Right lung (tissue), 10 donors: ENCODE data around the gene DCUN1D2. TPM values are rescaled to one million over a fixed set of nuclear protein-coding genes. Genes with fewer than 3 reads are reported as not detected.

Experiments used
- DNase-seq, 2 donors: peaks; one replicate each; pipeline ENCODE4 v3.0.0-alpha.2; 2013
- long read RNA-seq, 8 donors: transcript quantifications; one replicate each; lab custom pipeline, GENCODE V29; 2026
- polyA plus RNA-seq, 5 donors: library from polyadenylated mRNA; unstranded; fragments of 120-200 nt; gene quantifications; one replicate each; pipeline versions ENCODE4 v1.2.1 to v1.2.3, GENCODE V29; 2013; ENCODE audit warnings: inconsistent platforms in 1 of 5, low replicate concordance in 1 of 5; ENCODE audit not compliant: insufficient read length in 5 of 5, insufficient read depth in 1 of 5

DCUN1D2 gene
- polyA plus RNA-seq: 10 to 100 TPM; 17.2 to 22.1 (median 19.0) TPM
- long read RNA-seq, donor 1, partial matches to known transcripts: 0 of 6 reads
- long read RNA-seq, donor 1, other reads (novel, unspliced or antisense): 0 of 6 reads
- long read RNA-seq, donor 2, partial matches to known transcripts: 0 of 1 reads
- long read RNA-seq, donor 2, other reads (novel, unspliced or antisense): 0 of 1 reads
- long read RNA-seq, donor 3, partial matches to known transcripts: 0 of 1 reads
- long read RNA-seq, donor 3, other reads (novel, unspliced or antisense): 0 of 1 reads
- long read RNA-seq, donor 4: 0 reads
- long read RNA-seq, donor 5, partial matches to known transcripts: 0 of 1 reads
- long read RNA-seq, donor 5, other reads (novel, unspliced or antisense): 0 of 1 reads
- long read RNA-seq, donor 6, partial matches to known transcripts: 0 of 3 reads
- long read RNA-seq, donor 6, other reads (novel, unspliced or antisense): 0 of 3 reads
- long read RNA-seq, donor 7, partial matches to known transcripts: 17 of 37 reads
- long read RNA-seq, donor 7, other reads (novel, unspliced or antisense): 20 of 37 reads
- long read RNA-seq, donor 8: 0 reads

GRCh38 chr13:113490496-113491417 lies at the start of gene DCUN1D2:
DCUN1D2 (minus strand) TSS chr13:113490711; CDS start chr13:113490669, 42 bp downstream.
- DNase-seq: peak; percentile 96

- no peak for DNase-seq
Observed at GRCh38 chr13:113539822-113540221, 49.3 kb upstream of the DCUN1D2 start.

GRCh38 chr13:113539176-113539575 lies 48.7 kb upstream of the DCUN1D2 start:
- DNase-seq: no peak

DNA sequence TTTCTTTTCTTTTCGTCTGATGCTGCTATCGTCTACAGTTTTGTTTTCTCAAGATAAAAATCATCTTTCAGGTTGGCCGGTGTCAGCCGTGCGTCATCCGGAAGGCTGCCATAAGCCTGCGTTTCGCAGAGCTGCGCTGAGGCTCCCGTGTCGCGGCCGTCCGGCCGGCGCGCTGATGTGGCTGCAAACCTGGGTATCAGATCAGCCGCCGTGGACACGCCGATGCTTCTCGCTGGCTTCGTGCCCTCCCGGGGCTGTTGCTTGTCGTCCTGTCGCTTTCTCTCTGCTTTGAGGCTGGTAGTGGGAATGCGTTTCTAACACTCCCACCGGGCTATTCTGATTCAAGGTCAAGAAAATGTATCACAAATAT lies 48.2 kb upstream of the DCUN1D2 start:
- no peak for DNase-seq

DNA sequence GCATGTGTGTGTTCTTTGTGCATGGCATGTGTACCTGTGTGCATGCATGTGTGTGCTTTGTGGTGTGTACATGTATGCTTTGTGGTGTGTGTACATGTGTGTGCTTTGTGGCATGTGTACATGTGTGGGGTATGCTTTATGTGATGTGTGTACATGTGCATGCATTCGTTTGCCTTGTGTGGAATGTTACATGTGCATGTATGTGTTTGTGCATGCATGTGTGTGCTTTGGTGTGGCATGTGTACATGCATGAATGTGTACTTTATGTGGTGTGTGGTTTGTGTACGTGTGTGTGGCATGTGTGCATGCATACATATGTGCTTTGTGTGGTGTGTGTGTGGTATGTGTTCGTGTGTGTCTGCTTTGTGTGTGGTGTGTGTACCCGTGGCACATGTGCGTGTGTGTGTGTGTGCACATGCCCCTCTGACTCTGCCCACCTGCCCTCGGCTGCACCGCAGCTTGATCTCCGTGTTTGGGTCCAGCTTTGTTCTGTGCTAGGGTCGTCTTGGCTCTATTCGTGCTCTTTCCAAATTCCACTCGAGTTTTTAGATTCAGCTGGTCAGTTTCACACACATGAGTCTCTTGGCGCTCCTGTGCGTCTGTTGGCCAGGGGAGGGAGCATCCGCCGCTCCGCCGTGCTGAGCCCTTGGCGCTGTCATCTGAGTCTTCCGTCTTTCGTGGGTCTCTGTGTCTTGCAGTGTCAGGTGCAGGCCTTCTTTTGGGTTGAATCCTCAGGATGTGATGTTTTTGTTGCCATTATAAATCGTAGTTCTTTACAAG lies 47.6 kb upstream of the DCUN1D2 start:
- DNase-seq: no peak

- no peak for DNase-seq
Observed at GRCh38 chr13:113537205-113537604, 46.7 kb upstream of the DCUN1D2 start.

DNA sequence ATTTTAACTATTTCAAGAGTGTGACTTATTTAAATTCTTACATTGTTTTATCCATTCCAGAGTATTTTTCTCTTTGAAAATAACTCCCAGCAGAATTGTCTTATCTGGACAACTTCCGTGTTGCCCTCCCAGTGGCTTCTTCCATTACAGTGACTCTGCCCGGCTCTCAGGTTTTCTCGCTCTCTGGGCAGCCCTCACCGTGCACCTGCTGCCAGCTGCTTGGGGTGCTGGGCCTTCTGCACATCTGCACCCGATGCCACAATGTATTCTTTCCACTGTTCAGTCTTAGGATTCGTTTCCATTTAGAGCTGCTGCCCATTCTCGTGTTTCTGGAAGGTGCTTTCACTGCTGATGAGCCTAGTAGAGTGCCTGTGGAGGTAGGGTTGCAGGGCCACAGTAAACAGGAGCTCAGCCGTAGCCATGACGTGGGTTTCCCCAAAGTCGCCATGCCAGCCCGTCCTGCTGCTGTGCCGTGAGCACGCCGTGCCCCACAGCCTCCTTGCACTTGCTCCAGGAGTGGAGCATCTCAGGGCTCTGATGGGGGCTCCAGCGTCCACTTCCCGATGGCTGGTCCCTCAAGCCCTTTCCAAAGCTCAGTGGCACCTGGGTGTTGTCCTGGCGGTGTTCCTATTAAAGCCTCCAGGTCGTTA lies 46.1 kb upstream of the DCUN1D2 start:
- DNase-seq: no peak

DNA sequence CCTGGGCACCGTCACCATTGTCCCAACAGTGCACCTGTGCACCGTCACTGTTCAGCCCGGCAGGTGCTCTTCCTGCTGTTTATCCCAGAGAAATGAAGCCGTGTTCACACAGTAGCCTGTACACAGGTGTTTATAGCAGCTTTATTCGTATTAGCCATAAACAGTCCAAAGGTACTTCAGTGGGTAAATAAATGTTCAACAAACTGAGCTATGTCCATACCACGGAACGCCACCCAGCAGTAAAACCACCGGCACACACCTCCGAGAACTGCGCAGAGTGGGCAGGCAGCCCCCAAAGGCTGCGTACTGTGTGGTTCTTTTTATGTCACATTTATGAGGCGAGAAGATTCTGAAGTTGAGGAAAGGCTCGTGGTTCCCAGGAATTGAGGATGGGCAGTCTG lies 44.9 kb upstream of the DCUN1D2 start:
- DNase-seq: no peak

DNA sequence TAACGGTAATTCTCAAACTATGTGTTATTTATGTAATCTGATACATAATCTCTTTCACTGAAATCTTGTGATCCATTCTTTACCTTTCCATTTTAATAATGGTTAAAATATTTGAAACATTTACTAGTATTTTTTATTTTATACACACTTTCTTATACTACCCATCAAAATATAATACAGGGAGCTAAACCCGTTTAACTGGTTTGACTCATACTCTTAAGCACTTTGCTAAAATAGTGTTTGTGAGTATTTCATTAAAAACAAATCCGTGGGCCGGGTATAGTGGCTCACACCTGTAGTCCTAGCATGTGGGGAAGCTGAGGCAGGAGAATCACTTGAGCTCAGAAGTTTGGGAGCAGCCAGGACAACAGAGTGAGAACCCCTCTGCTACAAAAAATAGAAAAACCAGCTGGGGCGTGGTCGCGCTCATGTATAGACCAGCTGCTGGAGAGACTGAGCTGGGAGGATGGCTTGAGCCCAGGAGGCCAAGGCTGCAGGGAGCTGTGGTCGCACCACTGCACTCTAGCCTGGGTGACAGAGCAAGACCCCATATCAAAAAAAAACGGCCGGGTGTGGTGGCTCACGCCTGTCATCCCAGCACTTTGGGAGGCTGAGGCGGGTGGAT lies 43.8 kb upstream of the DCUN1D2 start:
- DNase-seq: no peak

- no peak for DNase-seq
Observed at GRCh38 chr13:113533161-113533840, 42.8 kb upstream of the DCUN1D2 start.

DNA sequence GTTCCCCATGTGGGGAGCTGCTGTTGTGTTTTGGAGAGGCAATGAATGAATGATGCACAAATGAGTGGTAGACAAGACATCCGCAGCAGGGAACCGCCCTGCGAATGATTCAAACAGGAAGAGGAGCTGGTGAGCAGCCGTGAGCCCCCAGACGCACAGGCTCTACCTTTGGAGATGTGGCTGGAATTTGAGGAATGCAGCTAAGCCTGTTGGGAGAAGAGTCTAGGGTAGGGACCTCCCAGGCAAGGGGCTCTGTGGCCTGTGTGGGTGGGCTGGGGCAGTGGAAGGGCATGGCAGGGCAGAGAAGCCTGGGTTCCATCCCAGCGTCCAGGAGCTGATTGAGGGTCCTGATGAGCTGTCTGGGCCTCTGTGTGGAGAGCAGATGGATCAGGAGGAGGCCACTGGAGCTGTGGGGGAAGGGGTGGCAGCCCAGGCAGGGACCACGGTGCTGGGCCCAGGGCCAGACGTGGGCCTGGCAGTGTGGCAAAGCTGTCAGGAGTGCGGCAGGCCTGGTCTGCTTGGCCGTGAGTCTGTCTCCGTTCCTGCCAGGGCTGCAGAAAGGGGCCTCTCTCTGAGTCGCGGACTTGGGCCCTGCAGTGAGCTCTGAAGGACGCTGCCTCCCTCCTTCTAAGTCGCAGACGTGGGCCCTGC lies 41.8 kb upstream of the DCUN1D2 start:
- DNase-seq: no peak

DNA sequence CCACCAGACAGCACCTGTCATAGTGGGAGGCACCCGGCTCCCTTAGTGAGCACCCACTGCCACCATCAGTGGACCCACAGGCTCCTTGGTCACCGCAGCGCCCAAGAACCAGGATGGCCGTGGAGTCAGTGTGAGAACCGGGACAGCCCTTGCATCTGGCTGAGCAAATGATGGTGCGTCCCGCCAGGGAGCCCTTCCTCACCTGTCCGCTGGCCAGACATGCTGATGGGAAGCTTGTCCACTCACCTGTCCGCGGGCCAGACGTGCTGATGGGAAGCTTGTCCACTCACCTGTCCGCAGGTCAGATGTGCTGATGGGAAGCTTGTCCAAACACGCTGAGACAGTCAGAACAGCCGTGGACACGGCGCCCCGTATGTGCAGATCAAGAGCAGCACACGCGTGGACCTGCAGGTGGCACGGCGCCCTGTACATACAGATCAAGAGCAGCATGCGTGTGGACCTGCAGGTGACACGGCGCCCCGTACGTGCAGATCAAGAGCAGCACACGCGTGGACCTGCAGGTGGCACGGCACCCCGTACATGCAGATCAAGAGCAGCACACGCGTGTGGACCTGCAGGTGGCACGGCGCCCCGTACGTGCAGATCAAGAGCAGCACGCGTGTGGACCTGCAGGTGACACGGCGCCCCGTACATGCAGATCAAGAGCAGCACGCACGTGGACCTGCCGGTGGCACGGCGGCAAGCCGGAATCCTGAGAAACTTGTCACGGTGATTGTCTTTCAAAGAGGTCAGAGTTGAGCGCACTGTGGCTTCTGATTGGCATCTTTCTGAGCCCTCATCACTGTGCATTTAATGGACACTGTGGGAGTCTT lies 40.7 kb upstream of the DCUN1D2 start:
- DNase-seq: no peak

- DNase-seq: no peak
Observed at GRCh38 chr13:113528813-113529180, 38.3 kb upstream of the DCUN1D2 start.

- DNase-seq: peak; percentile 37 to 42
Observed at GRCh38 chr13:113528101-113528812, 37.7 kb upstream of the DCUN1D2 start.

DNA sequence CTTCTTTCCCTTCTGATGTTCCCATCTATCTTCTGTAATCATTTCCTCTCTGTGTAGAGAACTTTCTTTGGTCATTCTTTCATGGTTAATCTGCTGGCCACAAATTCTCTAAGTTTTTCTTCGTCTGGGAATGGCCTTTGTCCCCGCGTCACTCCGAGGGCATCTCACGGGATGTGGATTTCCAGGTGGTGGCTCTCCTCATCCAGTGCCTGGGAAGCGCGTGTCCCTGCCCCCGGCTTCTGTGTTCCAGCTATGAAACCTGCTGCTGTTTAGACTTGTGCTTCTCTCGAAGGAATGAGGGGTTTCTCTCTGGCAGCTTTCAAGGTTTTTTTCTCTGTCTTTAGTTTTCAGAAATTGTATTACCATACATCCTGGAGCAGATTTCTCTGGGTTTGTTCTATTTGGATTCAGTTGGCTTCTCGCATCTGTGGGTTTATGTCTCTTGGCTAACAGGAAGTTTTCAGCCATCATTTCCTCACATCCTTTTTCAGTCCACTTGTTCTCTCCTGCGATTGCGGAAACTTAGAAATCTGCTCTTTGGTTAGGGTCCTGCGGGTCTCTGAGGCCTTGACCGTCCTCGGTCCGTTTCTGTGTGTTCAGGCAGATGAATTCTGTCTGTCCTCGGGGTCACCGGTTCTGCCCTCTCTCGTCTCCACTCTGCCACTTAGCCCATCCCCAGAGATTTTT lies 36.9 kb upstream of the DCUN1D2 start:
- no peak for DNase-seq

- DNase-seq: no peak
Observed at GRCh38 chr13:113526466-113527220, 36.1 kb upstream of the DCUN1D2 start.
